WERI-Rb-1 (cell line): Measurements from ENCODE around the gene RYR2.

Experiments
- DNase-seq: peaks from one replicate; pipeline ENCODE4 v3.0.0-alpha.2; 2020
- H3K27ac ChIP-seq: fragments of 250-450 bp; sonication (Bioruptor Pico); 2 replicates; pipeline ENCODE4 v1.5.1; 2020; ENCODE audit warnings: mild to moderate bottlenecking, moderate library complexity
- H3K27me3 ChIP-seq: fragments of 250-450 bp; sonication (Bioruptor Pico); 2 replicates; pipeline ENCODE4 v1.5.1; 2021; ENCODE audit warnings: mild to moderate bottlenecking, low read depth, moderate library complexity; ENCODE audit not compliant: insufficient read depth, severe bottlenecking
- H3K36me3 ChIP-seq: fragments of 250-450 bp; sonication (Bioruptor Pico); 2 replicates; pipeline ENCODE4 v1.5.1; 2020; ENCODE audit warnings: mild to moderate bottlenecking, moderate library complexity
- H3K4me3 ChIP-seq: 2 replicates; pipeline ENCODE4 v1.5.1; 2011; ENCODE audit warnings: low read depth, mild to moderate bottlenecking, control low read depth, low read length
- H3K9me3 ChIP-seq: fragments of 250-450 bp; sonication (Bioruptor Pico); 2 replicates; pipeline ENCODE4 v1.5.1; 2021; ENCODE audit warnings: mild to moderate bottlenecking, moderate library complexity; ENCODE audit not compliant: severe bottlenecking
- TF ChIP-seq, protein P1 (sequence below): IDR thresholded peaks from 2 replicates; pipeline ENCODE4 v1.5.1; 2011; ENCODE audit warnings: low read depth, mild to moderate bottlenecking, control low read depth, inconsistent platforms, low read length

RYR2 gene

GRCh38 chr1:237745545-237745944 is 703.6 kb downstream of the RYR2 start:
- DNase-seq: no peak
- Histone ChIP-seq H3K27ac (no peak overlapping the region), H3K27me3 (no peaks in the 10 kb centered on the region), H3K9me3 (no peaks in the 10 kb centered on the region), H3K36me3 (no peaks in the 10 kb centered on the region), H3K4me3 (no peak overlapping the region)
- TF ChIP-seq, protein P1, sequence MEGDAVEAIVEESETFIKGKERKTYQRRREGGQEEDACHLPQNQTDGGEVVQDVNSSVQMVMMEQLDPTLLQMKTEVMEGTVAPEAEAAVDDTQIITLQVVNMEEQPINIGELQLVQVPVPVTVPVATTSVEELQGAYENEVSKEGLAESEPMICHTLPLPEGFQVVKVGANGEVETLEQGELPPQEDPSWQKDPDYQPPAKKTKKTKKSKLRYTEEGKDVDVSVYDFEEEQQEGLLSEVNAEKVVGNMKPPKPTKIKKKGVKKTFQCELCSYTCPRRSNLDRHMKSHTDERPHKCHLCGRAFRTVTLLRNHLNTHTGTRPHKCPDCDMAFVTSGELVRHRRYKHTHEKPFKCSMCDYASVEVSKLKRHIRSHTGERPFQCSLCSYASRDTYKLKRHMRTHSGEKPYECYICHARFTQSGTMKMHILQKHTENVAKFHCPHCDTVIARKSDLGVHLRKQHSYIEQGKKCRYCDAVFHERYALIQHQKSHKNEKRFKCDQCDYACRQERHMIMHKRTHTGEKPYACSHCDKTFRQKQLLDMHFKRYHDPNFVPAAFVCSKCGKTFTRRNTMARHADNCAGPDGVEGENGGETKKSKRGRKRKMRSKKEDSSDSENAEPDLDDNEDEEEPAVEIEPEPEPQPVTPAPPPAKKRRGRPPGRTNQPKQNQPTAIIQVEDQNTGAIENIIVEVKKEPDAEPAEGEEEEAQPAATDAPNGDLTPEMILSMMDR: no peak

DNA sequence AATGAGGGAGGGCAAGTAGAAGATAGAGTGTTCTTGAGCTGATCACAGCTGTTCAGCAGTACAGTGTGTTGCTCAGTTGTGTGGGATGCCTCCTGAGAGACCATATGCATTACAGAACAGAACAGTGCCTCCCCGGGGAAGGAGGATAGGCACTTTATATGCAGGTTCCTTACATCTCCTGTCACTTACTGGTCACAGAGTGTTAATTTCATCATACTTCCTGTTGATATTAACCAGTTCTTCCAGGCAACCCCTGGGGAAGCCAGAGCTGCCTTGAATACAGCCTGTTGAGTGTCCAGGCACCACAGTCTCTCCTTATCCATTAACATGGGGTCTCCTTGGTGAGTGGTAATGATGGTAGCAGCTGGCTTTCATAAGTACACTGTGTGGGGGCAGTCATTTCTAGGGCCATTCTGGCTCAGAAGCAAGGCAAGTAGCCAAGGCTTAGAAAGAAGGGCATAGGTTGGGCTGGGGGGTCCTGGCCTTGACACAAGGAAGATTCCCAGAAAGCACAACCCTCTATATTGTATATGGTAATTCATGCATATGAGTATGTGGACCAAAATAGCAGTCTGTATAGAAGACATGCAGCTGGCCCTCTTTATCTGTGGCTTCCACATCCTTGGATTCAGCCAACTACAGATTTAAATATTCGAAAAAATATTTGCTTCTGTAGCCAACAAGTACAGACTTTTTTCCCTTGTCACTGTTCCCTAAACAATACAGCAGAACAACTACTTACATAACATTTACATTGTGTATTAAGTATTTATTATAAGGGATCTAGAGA is 706.4 kb downstream of the RYR2 start:
- TF ChIP-seq, protein P1: no peak
- no peaks in the 10 kb centered on the region for H3K36me3 ChIP-seq
- no peak overlapping the region for H3K27ac ChIP-seq
- H3K4me3 ChIP-seq: no peak overlapping the region
- H3K27me3 ChIP-seq: no peaks in the 10 kb centered on the region
- H3K9me3 ChIP-seq: no peaks in the 10 kb centered on the region
- DNase-seq: no peak

DNA sequence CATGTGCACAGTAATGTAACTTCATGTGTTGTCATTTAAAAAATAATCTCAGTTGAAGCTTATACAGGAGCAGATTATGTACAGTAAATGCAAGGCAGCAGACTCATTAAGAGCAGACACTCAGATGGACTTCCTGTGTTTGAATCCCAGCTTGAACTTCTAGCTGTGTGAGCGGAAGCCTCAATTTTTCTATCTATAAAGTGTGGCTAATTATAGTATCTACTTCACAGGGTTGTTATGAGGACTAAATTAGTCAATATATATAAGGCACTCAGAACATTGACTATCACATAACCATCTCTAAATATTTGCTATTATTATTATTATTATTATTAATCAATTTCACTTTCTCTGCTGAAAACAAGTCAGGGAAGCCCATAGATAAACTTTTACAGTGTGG is 707.1 kb downstream of the RYR2 start:
- Histone ChIP-seq H3K4me3 (no peak overlapping the region), H3K27me3 (no peaks in the 10 kb centered on the region), H3K27ac (no peak overlapping the region), H3K9me3 (no peaks in the 10 kb centered on the region), H3K36me3 (no peaks in the 10 kb centered on the region)
- TF ChIP-seq, protein P1: no peak
- no peak for DNase-seq

- Histone ChIP-seq H3K9me3 (no peaks in the 10 kb centered on the region), H3K27ac (no peak overlapping the region), H3K27me3 (no peaks in the 10 kb centered on the region), H3K4me3 (no peak overlapping the region), H3K36me3 (no peaks in the 10 kb centered on the region)
- TF ChIP-seq, protein P1: no peak
- no peak for DNase-seq
Measured at GRCh38 chr1:237751090-237751489, 709.1 kb downstream of the RYR2 start.

- H3K9me3 ChIP-seq: no peaks in the 10 kb centered on the region
Measured at GRCh38 chr1:237754627-237755026, 712.6 kb downstream of the RYR2 start.

More at GRCh38 chr1:237754627-237755026, 712.6 kb downstream of the RYR2 start:
- no peaks in the 10 kb centered on the region for H3K27me3 ChIP-seq
- no peak overlapping the region for H3K4me3 ChIP-seq
- no peak overlapping the region for H3K27ac ChIP-seq
- no peak for DNase-seq
- TF ChIP-seq, protein P1: no peak
- H3K36me3 ChIP-seq: no peaks in the 10 kb centered on the region
